ENCODE measurements around the gene MBD3L4.
"Not testable (repeated sequence)": the region's sequence is repeated elsewhere in the genome, so short reads cannot be mapped to it uniquely, and the experiment has no call there.

The MBD3L4 gene

DNA sequence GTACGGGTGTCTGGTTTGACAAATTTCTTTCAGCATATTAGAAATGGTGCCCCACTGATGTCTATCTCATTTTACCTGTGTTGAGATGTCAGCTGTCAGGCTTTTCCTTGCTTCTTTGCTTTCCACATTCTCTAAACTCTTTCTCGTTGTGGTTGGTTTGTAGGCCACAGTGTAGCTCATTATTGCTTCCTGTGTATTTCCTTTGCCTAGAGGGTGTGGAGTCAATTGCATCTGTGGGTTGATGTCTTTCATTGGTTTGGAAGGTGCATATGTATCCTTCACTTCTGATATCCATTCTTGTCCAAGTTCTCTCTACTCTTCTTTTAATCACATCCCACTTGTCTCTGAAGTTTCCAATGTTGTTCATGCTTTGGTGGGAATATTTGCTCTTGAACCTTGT, 1.6 kb upstream of the MBD3L4 start:
- DNase-seq: not testable (repeated sequence)

DNA sequence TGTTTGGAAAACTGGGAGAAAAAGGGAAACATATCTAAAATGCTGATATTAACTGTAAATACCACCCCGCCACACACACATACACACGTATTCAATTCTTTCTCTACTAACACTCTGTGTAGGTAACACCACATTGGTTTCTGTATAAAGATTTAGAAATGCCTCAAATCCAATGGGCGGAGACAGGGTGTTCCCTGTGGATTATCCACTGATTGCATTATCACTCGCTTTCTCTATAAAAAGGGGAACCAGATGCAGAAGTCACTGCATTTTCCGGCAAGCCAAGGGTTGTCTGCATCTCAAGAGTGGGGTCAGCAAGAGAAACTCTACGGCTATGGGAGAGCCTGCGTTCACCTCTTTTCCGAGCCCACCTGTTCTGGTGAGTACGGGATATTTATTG, 9.7 kb downstream of the MBD3L4 start, which contains the start of gene MBD3L5:
TSS of gene MBD3L5 (plus strand) at position 301 of the 400 bp plus-strand sequence. CDS start at position 335, 34 bp downstream.
- not testable (repeated sequence) for DNase-seq

DNA sequence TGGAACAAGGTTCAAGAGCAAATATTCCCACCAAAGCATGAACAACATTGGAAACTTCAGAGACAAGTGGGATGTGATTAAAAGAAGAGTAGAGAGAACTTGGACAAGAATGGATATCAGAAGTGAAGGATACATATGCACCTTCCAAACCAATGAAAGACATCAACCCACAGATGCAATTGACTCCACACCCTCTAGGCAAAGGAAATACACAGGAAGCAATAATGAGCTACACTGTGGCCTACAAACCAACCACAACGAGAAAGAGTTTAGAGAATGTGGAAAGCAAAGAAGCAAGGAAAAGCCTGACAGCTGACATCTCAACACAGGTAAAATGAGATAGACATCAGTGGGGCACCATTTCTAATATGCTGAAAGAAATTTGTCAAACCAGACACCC, 11.2 kb downstream of the MBD3L4 start:
- not testable (repeated sequence) for DNase-seq

DNA sequence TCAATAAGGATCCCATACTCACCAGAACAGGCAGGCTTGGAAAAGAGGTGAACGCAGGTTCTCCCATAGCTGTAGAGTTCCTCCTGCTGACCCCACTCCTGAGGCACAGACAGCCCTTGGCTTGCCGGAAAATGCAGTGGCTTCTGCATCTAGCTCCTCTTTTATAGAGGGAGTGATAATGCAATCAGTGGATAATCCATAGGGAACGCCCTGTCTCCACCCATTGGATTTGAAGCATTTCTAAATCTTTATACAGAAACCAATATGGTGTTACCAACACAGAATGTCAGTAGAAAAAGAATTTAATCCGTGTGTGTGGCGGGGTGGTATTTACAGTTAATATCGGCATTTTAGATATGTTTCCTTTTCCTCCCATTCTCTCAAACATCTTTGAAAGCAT, 18.6 kb downstream of the MBD3L4 start, which contains the start of gene MBD3L2B:
TSS of gene MBD3L2B (minus strand) at position 101 of the 400 bp plus-strand sequence. CDS start at position 67, 34 bp downstream.
- DNase-seq: not testable (repeated sequence)

DNA sequence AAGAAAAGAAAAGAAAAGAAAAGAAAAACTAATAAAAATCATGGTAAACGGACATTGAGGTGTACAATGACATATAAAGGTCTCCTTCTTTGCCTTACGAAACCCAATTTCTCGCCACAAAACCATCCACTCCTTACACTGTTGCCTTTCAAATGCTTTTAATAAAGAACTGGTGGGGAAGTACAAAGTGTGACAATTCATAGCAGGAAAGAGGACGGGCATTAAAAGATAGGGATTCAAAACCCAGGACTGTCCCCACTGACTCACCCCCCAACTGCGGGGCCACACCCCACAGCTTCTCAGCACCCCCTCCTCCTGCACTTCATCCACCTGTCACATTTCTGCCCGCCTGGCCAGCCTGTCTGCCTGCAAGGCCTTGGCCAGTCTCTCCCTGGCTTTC, 21.2 kb downstream of the MBD3L4 start:
- DNase-seq: no peak

DNA sequence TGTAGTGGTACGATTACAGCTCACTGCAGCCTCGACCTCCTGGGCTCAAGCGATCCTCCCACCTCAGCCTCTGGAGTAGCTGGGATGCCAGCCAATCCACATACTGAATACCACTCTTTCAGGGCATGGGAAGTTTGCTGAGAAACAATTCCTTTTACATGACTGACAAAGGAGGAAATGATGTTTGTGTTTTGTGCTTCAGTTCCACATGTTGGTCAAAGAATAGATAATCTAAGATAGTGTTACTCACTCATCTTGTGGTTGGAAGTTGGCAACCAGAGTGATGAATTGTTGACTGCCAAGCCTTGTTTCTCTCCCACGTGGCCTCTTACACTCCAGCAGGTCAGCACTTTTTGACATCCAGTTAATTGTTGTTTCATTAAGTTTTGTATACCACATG, 26.3 kb downstream of the MBD3L4 start:
- no peak for DNase-seq

DNA sequence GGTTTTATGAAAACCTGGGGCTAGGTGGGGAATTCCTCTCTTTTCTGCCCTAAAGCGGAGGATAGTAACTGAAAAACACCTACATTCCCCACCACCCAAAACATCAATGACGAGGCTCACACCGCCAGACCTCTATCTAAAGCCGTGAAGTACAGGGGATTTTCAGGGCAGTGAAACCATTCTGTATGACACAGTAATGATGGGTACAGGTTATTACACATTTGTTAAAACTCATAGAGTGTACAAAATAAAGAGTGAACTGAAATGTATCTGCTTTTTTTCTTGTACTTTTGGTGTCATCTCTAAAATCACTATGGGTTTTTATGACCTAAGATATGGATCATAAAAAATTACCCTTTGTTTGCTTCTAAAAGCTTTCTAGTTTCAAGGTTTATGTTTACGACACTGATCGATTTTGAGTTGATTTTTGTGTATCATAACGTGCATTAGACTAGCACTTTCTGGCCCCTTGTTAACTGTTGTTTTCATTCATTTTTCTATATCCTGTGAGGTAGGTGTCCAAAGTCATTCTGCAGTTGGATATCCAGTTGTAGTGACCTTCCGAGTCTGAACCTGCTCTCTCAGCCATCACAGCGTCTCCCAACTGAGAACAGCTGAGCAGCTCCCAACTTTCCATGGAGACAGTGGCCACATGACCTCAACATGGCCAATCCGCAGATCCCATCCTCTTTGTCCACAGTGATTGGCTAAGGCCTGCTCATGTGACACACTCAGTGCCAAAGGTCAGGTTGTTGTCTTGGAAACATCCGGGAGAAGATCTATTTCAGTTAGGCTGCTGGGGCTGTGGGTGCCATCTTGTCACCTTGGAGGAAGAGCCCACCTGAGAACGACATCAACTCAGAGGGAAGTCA, 29.0 kb downstream of the MBD3L4 start:
- no peak for DNase-seq

DNA sequence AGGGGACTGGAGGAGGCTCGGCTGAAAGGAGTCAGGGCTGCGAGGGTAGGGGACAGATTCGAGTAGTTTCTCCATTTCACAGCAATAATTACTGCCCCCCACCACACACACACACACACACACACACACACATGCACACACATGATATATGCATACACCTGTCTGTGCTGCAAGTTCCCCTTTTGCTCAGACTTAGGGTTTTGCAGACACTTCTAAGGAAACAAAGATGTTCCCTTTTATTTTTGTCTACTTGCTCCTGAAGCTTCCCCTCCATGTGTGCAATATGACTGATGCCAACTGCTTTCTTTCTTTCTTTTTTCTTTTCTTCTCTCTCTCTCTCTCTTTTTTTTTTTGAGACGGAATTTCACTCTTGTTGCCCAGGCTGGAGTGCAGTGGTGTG, 32.1 kb downstream of the MBD3L4 start:
- DNase-seq: no peak

DNA sequence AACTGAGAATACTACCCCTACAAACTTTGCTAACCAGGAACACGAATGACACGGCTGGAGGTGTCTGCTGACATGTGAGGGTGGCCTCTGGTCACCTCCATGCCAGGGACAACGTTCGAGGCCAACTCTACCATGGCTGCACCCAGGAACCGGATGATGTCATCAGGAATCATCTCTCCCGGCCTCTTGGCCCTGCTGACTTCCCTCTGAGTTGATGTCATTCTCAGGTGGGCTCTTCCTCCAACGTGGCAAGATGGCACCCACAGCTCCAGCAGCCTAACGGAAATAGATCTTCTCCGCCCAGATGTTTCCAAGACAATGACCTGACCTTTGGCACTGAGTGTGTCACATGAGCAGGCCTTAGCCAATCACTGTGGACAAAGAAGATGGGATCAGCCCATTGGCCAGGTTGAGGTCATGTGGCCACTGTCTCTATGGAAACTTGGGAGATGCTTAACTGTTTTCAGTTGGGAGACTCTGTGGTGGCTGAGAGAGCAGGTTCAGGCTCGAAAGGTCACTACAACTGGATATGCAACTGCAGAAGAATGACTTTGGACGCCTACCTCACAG, 33.8 kb downstream of the MBD3L4 start:
- DNase-seq: no peak

DNA sequence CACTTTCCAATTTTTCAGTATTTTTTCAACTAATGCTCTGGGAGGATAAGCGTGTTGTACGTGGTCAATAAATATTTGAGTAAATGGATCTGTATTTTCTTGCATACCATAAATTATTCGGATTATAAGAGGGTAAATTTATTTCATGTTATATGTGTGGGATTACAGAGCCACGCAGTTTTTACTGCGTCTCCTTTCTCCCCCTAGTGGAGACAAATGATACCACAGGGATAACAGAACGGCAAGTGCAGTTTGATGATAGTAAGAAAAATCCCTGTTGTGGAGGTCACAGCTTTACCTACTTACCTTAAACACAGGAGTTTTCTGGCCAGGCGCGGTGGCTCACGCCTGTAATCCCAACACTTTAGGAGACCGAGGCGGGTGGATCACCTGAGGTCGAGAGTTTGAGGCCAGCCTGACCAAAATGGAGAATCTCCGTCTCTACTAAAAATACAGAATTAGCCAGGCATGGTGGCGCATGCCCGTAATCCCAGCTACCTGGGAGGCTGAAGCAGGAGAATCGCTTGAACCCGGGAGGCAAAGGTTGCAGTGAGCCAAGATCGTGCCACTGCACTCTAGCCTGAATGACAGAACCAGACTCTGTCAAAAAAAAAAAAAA, 35.6 kb downstream of the MBD3L4 start:
- no peak for DNase-seq

DNA sequence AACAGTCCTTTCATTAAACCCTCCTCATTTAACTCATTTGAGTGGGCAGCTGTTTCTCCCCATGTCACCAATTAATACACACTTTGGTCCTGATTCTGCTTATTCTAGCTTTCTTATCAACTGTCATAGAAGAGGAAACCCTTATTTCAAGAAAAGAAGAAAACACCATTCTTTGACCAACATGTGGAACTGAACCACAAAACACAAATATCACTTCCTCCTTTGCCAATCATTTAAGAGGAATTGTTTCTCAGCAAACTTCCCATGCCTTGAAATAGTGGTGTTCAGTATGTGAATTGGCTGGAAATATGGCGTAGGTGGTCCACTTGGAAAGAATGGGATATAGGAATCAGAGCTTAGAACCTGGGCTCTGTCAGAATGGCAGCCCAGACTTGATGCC, 39.2 kb downstream of the MBD3L4 start:
- no peak for DNase-seq

DNA sequence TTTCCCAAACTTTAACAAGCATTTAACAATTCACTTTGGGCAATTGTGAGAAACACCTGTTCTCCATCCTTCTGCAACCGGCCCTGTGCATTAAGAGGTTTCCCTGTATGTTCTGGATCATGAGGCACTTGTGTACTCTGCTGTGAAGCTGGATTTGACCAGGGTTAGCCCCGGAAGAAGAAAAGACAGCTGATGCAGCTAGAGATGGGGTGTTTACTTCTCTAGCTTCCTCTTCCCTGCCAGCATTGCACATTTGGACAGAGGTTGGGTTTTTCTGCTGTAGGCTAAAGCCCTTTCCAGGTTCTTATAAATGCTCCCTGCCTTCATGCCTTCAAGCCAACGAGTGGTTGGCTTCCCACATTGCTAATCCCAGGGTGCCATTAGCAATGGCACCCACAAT, 39.6 kb downstream of the MBD3L4 start:
- DNase-seq: no peak

DNA sequence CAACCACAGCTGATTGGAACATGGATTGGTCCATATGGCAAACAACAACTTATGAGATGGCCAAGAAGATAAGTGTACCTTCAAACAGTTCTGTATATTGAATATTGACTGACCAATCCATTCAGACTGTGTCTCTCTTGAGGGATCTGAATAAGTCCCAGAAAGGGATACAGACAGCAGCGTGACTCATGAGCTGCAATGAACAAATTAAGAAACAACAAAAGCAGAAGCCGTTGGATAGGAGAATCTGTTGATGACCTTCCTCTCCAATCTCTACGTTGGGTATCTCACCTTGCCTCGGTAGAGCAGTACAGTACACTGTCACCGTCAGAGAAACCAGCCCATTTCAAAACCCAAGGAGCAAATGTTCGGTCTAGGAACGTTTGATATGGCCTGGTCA, 40.0 kb downstream of the MBD3L4 start:
- DNase-seq: no peak

DNA sequence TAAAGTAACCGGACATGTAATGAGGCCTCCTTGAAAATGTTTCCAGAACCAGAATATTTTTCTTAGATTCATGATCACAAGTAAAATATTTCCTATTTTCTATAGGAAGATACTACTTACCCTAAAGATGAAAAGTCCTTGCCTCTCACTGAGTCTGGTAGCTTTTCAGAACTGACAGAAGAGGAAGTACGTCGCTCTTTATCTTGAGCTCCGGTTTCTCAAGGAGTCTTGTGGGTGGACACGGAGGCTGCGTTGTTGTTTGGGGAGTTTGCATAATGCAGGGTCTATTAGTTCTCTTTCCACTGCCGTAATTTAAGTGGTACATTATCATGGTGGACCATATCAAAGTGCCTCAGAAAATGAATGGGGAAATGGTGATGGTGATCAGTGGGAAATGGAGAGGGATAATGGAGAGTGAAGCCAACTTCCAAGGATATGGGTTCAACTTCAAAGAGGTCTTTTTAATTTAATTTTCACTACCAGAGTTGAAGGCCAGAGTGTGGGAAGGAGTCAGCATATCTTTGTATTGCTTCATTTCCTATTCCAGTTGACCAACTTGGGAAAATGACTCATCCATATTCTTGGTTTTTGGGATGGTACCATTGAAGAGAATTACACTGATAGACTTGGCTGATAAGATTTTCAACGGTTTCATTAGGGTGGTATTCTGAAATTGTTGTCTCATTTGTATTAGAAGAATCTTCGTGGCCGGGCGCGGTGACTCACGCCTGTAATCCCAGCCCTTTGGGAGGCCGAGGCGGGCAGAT, 42.1 kb downstream of the MBD3L4 start:
- DNase-seq: no peak

DNA sequence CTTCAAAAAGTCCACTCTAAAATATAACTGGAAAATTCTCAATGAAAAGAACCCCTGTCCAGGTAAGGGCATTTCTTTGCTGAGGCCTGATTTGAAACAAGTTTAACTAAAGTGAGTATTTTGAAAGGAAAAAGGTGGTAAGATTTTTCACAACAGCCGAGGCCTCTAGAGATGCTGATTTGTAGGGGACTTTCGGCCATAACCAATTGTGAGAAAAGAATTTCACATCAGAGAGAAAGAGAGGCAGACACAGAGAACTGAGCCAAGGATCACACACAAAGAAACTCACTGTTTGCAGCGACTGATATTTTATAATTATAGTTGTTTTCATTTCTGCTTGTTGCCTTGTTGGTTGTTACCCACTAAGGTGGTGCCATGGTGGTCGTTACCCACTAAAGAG, 43.2 kb downstream of the MBD3L4 start:
- no peak for DNase-seq

DNA sequence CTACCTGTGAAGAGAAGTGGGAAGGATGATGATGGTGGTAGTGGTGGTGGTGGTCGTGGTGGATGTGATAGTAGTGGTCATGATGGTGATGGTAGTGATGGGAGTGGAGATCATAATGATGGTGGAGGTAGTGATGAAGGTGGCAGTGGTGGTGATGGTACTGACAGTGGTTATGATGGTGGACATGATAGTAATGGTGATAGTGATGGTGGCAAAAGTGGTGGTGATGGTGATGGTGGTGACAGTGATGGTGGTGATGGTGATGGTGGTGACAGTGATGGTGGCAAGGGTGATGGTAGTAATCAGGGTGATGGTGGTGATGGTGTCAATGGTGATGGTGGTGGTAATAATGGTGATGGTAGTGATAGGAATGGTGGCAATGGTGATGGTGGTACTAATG, 44.9 kb downstream of the MBD3L4 start:
- DNase-seq: no peak

DNA sequence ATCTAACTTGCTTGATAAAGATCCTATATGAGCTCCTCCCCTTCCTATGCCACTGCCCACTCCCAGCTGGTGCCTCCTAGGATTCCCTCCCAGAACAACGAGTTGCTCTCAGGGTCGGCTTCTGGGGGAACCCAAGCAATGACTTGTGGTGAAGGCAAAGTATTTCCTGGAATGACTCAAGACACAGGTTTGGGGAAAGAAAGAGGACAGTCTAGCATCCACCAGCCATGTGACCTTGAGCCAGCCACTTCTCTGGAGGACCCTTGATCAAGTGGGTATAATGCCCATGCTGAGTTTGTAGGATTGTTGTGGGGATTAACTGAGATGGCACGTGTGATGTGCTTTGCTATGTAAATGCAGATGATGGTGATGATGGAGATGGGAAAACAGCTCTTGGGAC, 51.7 kb downstream of the MBD3L4 start:
- DNase-seq: no peak

DNA sequence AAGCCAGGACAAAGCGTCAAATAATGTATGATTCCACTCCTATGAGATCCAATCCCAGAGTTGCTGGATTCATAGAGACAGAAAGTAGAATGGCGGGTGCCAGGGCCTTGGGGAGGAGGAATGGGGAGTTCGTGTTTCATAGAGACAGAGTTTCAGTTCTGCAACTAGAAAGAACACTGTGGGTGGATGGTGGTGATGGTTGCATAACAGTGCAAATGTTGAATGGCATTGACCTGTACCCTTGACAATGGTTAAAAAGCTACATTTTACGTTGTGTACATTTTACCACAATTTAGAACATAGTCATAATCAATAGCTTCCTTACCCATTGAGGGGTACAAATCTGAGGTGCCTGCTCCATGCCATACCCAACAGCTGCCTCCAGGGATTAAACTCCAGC, 52.1 kb downstream of the MBD3L4 start:
- DNase-seq: no peak
